GM18870 (cell line): Measurements from ENCODE around the gene JDP2.
A peak's percentile ranks its signal among the peaks of the same experiment; 100 is the strongest.
"Not testable (repeated sequence)": the region's sequence is repeated elsewhere in the genome, so short reads cannot be mapped to it uniquely, and the experiment has no call there.

Experiments used
- ATAC-seq: cut with Tn5 transposase; IDR thresholded peaks from one replicate; pipeline ENCODE4 v1.9.1; 2021; ENCODE audit warnings: moderate library complexity; ENCODE audit not compliant: unreplicated experiment

Gene JDP2

DNA sequence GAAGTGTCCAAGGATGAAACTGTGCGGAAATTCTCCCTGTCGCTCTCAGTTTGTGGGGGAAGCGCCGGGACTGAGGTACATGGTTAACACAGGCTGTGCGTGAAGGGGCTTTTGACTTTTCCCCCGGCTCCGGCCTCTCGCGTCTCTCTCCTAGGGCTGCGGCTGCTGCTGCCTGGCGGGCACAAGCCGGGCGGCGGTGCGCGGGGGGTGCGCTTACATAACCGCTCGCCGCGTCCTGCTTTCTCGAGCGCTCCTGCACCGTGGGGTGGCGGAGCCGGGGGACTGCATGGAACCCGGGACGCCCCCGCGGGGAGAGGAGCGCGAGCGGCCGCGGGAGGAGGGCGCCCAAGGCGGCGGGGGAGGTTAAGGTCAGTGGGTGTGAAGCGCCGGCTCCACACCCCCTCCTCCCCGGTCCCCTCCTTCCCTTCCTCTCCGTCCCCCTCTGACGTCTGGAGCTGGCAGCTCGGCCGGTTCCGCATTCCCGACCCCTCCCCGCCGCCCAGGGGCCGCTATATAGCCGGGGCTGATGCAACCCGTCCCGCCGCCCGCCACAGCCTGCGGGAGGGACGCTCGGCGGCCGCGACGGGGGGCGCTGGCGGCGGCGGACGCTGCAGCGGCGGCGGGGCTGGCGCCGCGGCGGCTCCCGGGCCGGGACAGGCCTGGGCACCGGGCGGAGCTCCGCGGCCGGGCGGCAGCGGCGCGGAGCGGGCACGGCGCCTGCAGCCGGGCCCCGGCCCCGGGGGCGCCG is at the start of gene JDP2:
Gene JDP2 (plus strand): TSS at position 541 of the 748 bp plus-strand sequence. CDS start 9,899 bp downstream, outside the sequence.
- ATAC-seq, result peak; percentile 18

DNA sequence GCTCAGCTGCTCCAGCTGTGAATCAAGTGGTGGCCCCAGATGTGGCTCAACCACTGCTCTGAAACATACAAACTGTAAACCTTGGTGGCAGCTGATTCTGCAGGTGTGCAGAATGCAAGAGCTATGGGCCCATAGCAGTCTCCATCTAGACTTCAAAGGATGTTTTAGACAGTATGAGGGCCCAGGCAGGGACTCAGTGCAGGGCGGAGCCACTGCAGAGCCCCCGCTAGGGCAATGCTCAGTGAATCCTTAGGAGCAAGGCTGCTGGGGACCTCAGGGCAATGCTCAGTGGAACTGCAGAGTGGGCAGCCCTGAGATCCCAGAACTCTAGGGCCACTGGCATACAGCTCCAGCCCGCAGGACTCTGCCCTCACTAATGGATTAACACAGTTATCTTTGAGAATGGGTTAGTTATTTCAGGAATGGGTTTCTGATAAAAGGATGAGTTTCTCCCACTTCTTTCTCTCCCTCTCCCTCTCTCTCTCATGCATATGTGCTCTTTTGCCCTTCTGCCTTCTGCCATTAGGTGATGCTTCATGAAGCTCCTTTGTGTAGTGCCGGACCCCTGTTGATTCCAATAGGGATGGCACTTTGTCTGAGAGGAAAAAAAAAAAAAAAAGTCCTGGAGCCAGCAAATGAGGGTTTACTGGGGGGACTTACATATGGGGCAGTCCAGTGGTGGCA is 48.4 kb upstream of the JDP2 start:
- ATAC-seq, result no peak

DNA sequence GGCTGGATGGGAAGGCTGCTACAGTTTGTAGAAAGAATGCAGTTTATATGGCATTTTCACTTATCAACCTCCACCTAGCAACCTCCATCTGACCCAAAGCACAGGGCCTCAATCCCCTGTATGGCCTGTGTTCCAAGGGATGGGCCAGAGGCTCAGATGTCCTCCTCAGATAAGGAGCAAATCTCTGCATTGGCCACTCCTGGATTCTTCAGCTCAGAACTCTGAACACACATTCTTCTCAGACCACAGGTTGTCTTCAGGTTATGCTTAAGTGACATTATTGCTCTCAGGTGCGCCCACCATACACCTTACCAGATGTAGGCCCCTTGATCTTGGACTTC is 47.9 kb upstream of the JDP2 start:
- no peak for ATAC-seq

DNA sequence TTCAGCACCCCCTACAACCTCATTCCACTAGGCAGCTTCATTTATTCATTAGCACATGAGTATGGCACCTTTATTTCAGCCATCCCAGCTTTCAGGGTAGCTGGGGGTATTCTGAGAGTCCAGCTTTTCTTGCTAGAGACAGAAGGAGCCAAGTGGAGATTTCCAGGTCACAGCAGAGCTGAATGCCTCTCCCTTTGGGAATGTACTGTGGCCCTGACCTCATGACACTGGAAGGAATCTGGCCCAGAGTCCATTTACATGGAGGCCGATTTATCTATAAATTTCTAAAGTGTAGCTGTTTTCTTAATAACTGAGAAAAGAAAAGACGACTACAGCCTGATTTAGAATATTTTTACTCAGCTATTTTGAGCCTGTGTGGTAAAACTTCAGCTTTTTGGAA is 47.2 kb upstream of the JDP2 start:
- ATAC-seq, result no peak

GRCh38 chr14:75381642-75382041 is 46.2 kb upstream of the JDP2 start:
- ATAC-seq, result no peak

DNA sequence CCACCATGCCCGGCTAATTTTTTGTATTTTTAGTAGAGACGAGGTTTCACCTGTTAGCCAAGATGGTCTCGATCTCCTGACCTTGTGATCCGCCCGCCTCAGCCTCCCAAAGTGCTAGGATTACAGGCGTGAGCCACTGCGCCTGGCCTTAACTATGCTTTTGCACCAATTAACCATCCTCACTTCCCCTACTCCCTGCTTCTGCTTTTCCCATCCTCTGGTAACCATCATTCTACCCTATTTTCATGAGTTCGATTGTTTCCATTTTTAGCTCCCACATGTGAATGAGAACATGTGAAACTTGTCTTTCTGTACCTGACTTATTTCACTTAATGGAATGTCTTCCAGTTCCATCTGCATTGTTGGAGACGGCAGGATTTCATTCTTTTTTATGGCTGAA is 44.6 kb upstream of the JDP2 start:
- ATAC-seq, result not testable (repeated sequence)

DNA sequence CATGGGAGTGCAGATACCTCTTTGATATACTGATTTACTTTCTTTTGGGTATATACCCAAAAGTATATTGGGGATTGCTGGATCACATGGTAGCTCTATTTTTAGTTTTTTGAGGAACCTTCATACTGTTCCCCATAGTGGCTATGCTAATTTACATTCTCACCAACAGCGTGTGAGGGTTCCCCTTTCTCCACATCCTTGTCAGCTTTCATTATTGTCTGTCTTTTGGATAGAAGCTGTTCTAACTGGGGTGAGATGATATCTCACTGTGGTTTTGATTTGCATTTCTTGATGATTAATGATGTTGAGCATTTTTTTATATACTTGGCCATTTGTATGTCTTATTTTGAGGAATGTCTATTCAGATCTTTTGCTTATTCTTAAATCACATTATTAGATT is 44.1 kb upstream of the JDP2 start:
- no peak for ATAC-seq

DNA sequence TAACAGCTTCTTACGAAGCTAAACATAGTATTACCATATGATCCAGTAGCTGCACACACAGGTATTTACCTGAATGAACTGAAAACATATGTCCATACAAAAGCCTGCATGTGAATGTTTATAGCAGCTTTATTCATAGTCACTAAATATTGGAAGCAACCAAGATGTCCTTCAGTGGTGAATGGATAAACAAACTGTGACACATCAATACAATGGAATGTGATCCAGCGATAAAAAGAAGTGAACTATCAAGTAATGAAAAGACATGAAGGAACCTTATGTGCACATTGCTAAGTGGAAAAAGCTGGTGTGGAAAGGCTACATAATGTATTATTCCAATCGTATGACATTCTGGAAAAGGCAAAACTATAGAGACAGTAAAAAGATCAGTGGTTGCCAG is 38.1 kb upstream of the JDP2 start:
- no peak for ATAC-seq

DNA sequence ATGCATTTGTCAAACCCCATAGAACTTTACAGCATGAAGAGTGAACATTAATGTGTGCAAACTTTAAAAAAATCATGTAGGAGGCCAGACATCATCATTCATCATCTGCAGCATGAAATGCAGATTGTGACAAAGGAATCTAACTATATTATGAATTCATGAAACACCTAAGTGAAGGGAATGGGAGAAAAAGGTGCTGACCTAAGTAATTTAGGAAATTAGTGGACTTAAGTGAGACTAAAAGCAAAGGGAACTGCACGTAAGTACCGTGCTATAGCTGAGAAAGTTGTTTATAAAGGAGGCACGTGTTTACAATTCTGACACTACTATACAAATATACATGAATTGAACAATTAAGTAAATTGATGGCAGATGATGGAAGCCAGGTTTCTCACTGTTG is 37.6 kb upstream of the JDP2 start:
- ATAC-seq, result no peak

DNA sequence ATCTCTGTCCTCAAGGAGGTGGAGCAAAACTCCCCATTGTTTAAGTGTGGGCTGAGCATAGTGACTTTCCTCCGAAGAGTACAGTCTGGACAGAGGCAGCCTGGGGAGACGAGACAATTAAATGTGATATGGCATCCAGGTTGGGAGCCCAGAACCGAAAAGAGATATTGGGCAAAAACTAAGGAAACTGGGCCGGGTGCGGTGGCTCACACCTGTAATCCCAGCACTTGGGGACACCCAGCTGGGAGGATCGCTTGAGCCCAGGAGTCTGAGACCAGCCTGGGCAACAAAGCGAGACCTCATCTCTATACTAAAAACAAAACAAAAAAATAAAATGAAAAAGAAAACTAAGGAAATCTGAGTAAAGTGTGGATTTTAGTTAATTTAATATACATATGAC is 35.9 kb upstream of the JDP2 start:
- ATAC-seq, result no peak

- ATAC-seq, result no peak
Measured at GRCh38 chr14:75392686-75393641, 34.9 kb upstream of the JDP2 start.

GRCh38 chr14:75393794-75394193 is 34.0 kb upstream of the JDP2 start:
- no peak for ATAC-seq

- ATAC-seq, result no peak
Measured at GRCh38 chr14:75395862-75396261, 32.0 kb upstream of the JDP2 start.

DNA sequence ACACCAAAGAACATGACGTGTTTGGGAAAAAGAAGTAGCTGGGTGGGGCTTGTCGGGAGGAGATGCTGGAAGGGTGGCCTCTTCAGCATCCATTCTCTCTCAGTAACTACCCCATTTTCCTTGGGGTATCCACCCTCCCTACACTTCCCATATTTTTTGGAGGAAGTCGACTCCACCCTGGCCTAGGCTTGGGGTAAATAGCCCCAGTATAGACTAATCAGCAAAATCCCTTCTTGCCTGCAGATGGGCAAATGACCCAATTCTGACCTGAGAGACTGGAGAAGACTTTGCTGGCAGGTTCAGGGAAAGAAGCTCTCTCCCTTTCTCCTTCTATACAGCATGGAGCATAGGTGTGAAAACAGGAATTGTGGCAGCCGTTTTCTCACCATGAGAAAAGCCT is 28.5 kb upstream of the JDP2 start:
- no peak for ATAC-seq

GRCh38 chr14:75399843-75400775 is 27.7 kb upstream of the JDP2 start:
- ATAC-seq, result no peak

- ATAC-seq, result no peak
Measured at GRCh38 chr14:75401361-75401760, 26.5 kb upstream of the JDP2 start.

GRCh38 chr14:75402867-75403413 is 24.9 kb upstream of the JDP2 start:
- ATAC-seq, result no peak

GRCh38 chr14:75404847-75405246 is 23.0 kb upstream of the JDP2 start:
- ATAC-seq, result no peak

GRCh38 chr14:75406102-75406501 is 21.7 kb upstream of the JDP2 start:
- no peak for ATAC-seq

DNA sequence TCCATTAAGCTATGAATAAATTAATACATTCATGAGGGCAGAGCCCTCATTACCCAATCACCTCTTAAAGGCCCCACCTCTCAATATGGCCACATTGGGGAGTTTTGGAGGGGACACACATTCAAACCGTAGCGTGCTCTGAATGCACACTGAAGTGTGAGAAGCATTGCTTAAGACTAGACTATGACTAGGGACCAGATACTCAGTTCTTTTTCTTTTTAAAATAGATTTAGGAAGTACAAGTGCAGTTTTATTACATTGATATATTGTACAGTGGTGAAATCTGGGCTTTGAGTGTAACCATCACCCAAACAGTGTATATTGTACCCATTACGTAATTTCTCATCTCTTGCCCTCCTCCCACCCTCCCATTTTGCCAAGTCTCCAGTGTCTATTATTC is 21.0 kb upstream of the JDP2 start:
- no peak for ATAC-seq
